GM23338 (cell line): Measurements from ENCODE around the gene PICALM. TPM values are rescaled to one million over a fixed set of nuclear protein-coding genes. Genes with fewer than 3 reads are reported as not detected.
A peak's percentile ranks its signal among the peaks of the same experiment; 100 is the strongest.

Experiments
- ATAC-seq: fragments of 200-7000 bp; cut with Tn5 transposase; 3 replicates; pipeline ENCODE4 v1.9.1; 2020
- DNase-seq: peaks from one replicate; pipeline ENCODE4 v3.0.0-alpha.2; 2015; ENCODE audit warnings: low spot score
- H2AFZ ChIP-seq: fragments of 200-600 bp; sonication (generic); 2 replicates; pipeline ENCODE4 v1.8.0; 2016; ENCODE audit warnings: antibody characterized with exemption, mild to moderate bottlenecking, moderate library complexity
- H3F3A ChIP-seq: fragments of 200-600 bp; sonication (generic); replicated peaks from 2 replicates; pipeline ENCODE4 v1.8.0; 2017; ENCODE audit warnings: antibody characterized with exemption, mixed run types, low read depth
- H3K27ac ChIP-seq: fragments of 200-600 bp; sonication (generic); 2 replicates; pipeline ENCODE4 v1.6.1; 2016; ENCODE audit warnings: low read depth
- H3K27me3 ChIP-seq: fragments of 200-600 bp; sonication (generic); 2 replicates; pipeline ENCODE4 v1.8.0; 2016; ENCODE audit warnings: mild to moderate bottlenecking, mixed run types, moderate library complexity; ENCODE audit not compliant: insufficient read depth
- H3K36me3 ChIP-seq: fragments of 200-600 bp; sonication (generic); 2 replicates; pipeline ENCODE4 v1.8.0; 2016; ENCODE audit warnings: mild to moderate bottlenecking; ENCODE audit not compliant: insufficient read depth
- H3K4me1 ChIP-seq: fragments of 200-600 bp; sonication (generic); 2 replicates; pipeline ENCODE4 v1.8.0; 2016; ENCODE audit warnings: mild to moderate bottlenecking, moderate library complexity; ENCODE audit not compliant: insufficient read depth
- H3K4me2 ChIP-seq: fragments of 200-600 bp; sonication (generic); 2 replicates; pipeline ENCODE4 v1.7.1; 2017; ENCODE audit warnings: mixed run types
- H3K4me3 ChIP-seq: fragments of 200-600 bp; sonication (generic); 2 replicates; pipeline ENCODE4 v1.6.1; 2016; ENCODE audit warnings: mixed run types
- H3K79me2 ChIP-seq: fragments of 200-600 bp; sonication (generic); replicated peaks from 2 replicates; pipeline ENCODE4 v1.8.0; 2017; ENCODE audit warnings: mild to moderate bottlenecking; ENCODE audit not compliant: insufficient read depth
- H3K9me2 ChIP-seq: fragments of 200-600 bp; sonication (generic); 2 replicates; pipeline ENCODE4 v1.8.0; 2017; ENCODE audit not compliant: insufficient read depth
- H4K20me1 ChIP-seq: fragments of 200-600 bp; sonication (generic); replicated peaks from 2 replicates; pipeline ENCODE4 v1.8.0; 2017; ENCODE audit warnings: mild to moderate bottlenecking; ENCODE audit not compliant: insufficient read depth
- H3K27ac Mint-ChIP-seq: 2 replicates; pipeline ENCODE4 v1.8.0; 2020; ENCODE audit warnings: inconsistent platforms, mild to moderate bottlenecking, moderate library complexity, mixed read lengths
- H3K27me3 Mint-ChIP-seq: 3 replicates; pipeline ENCODE4 v1.8.0; 2022; ENCODE audit warnings: low read depth, mild to moderate bottlenecking, moderate library complexity, mixed read lengths, inconsistent platforms; ENCODE audit not compliant: insufficient read depth, poor library complexity
- H3K36me3 Mint-ChIP-seq: 3 replicates; pipeline ENCODE4 v1.8.0; 2021; ENCODE audit warnings: low read depth, mild to moderate bottlenecking, inconsistent platforms, moderate library complexity, mixed read lengths
- H3K4me1 Mint-ChIP-seq: 3 replicates; pipeline ENCODE4 v1.8.0; 2020; ENCODE audit warnings: mild to moderate bottlenecking, inconsistent platforms, mixed read lengths
- H3K4me3 Mint-ChIP-seq: 3 replicates; pipeline ENCODE4 v1.8.0; 2021; ENCODE audit warnings: moderate library complexity, mild to moderate bottlenecking, inconsistent platforms, mixed read lengths
- H3K9me3 Mint-ChIP-seq: 3 replicates; pipeline ENCODE4 v1.8.0; 2020; ENCODE audit warnings: moderate library complexity, mild to moderate bottlenecking, inconsistent platforms, mixed read lengths
- CREB1 ChIP-seq: fragments of 250-450 bp; sonication (Bioruptor Pico); IDR thresholded peaks from 2 replicates; pipeline ENCODE4 v1.5.0; 2020; ENCODE audit warnings: low read depth, mild to moderate bottlenecking, moderate library complexity
- CTCF ChIP-seq, 2 experiments: fragments of 200-600 bp in 1 of 2; sonication (generic) in 1 of 2; conservative IDR thresholded peaks; 2 replicates each; pipeline versions ENCODE4 v1.5.1 to v1.6.1; 2016 to 2017; ENCODE audit warnings: antibody characterized with exemption in 2 of 2, low read depth in 2 of 2, mild to moderate bottlenecking in 2 of 2, moderate library complexity in 1 of 2
- ETS1 ChIP-seq: IDR thresholded peaks from 2 replicates; pipeline ENCODE4 v1.6.1; 2016; ENCODE audit warnings: antibody characterized with exemption
- EZH2 ChIP-seq: fragments of 200-600 bp; sonication (generic); IDR thresholded peaks from one replicate; pipeline ENCODE4 v1.8.0; 2017; ENCODE audit warnings: antibody characterized with exemption, mild to moderate bottlenecking, low read depth; ENCODE audit not compliant: unreplicated experiment
- EZH2phosphoT487 ChIP-seq: fragments of 200-600 bp; sonication (generic); IDR thresholded peaks from one replicate; pipeline ENCODE4 v1.8.1; 2018; ENCODE audit warnings: antibody characterized with exemption; ENCODE audit not compliant: unreplicated experiment
- JUNB ChIP-seq: IDR thresholded peaks from one replicate; pipeline ENCODE4 v1.6.1; 2016; ENCODE audit warnings: antibody characterized with exemption; ENCODE audit not compliant: unreplicated experiment
- NANOG ChIP-seq: IDR thresholded peaks from 2 replicates; pipeline ENCODE4 v1.6.1; 2016; ENCODE audit warnings: antibody characterized with exemption, borderline replicate concordance
- POLR2AphosphoS5 ChIP-seq: IDR thresholded peaks from 2 replicates; pipeline ENCODE4 v1.6.1; 2016; ENCODE audit warnings: antibody characterized with exemption, low read depth
- REST ChIP-seq: IDR thresholded peaks from one replicate; pipeline ENCODE4 v1.6.1; 2018; ENCODE audit warnings: antibody characterized with exemption; ENCODE audit not compliant: unreplicated experiment
- STAT1 ChIP-seq: IDR thresholded peaks from one replicate; pipeline ENCODE4 v1.6.1; 2016; ENCODE audit warnings: antibody characterized with exemption; ENCODE audit not compliant: unreplicated experiment
- ZNF114 ChIP-seq: fragments of 250-450 bp; sonication (Bioruptor Pico); IDR thresholded peaks from 2 replicates; pipeline ENCODE4 v1.5.0; 2020; ENCODE audit warnings: mild to moderate bottlenecking, moderate library complexity
- ZNF331 ChIP-seq: fragments of 250-450 bp; sonication (Bioruptor Pico); IDR thresholded peaks from 2 replicates; pipeline ENCODE4 v1.5.0; 2020; ENCODE audit warnings: low read depth, mild to moderate bottlenecking, moderate library complexity
- ZNF462 ChIP-seq: fragments of 250-450 bp; sonication (Bioruptor Pico); IDR thresholded peaks from 2 replicates; pipeline ENCODE4 v1.5.0; 2020; ENCODE audit warnings: mild to moderate bottlenecking, moderate library complexity
- polyA plus RNA-seq: library from polyadenylated mRNA; unstranded; fragments of >200 nt; fragmentation: Nextera tagmentation; extraction: Ambion mirVana; gene quantifications from 2 replicates; pipeline ENCODE4 v1.2.1, GENCODE V29; 2016
- total RNA-seq: library from RNA; depleted of rRNA; stranded (reverse); fragments of >200 nt; shearing (Covaris generic); gene quantifications from 2 replicates; pipeline ENCODE4 v1.2.3, GENCODE V29; 2014

PICALM gene
- total and polyA plus RNA-seq, 2 experiments from 2014 or later = 27.9 to 134 TPM

- H3K27ac Mint-ChIP-seq = peak overlapping the region; percentile 98
- no peak for ATAC-seq
- Histone ChIP-seq H2AFZ (no peak overlapping the region), H3K27me3 (no peaks in the 10 kb centered on the region), H3K36me3 (no peaks in the 10 kb centered on the region), H4K20me1 (peaks cover 18% of the 10 kb centered on the region), H3K4me1 (peaks cover 26% of the 10 kb centered on the region), H3K27ac (peak overlapping the region; percentile 99), H3K4me2 (peak overlapping the region; percentile 66), H3K79me2 (peaks cover 32% of the 10 kb centered on the region), H3K4me3 (peak overlapping the region; percentile 87; the same call in 1 of the 2 replicates), H3K9me2 (no peaks in the 10 kb centered on the region), H3F3A (no peaks in the 10 kb centered on the region)
- DNase-seq = no peak
- peaks cover 6% of the 10 kb centered on the region for H3K27me3 Mint-ChIP-seq
- peak overlapping the region; percentile 74 for H3K4me3 Mint-ChIP-seq
- peaks cover 28% of the 10 kb centered on the region for H3K4me1 Mint-ChIP-seq
- H3K9me3 Mint-ChIP-seq = no peaks in the 10 kb centered on the region
- no peak for TF ChIP-seq EZH2phosphoT487
- TF ChIP-seq ZNF331 (CRISPR knock-in tag) = no peak
- TF ChIP-seq ZNF114 (CRISPR knock-in tag) = no peak
- no peak for TF ChIP-seq POLR2AphosphoS5
- no peak for TF ChIP-seq CTCF (conservative IDR thresholded peaks at IDR 0.05; ENCODE audit: low read depth in 2 of 2)
- TF ChIP-seq CREB1 (CRISPR knock-in tag) = no peak
- no peak for TF ChIP-seq REST
- TF ChIP-seq ZNF462 (CRISPR knock-in tag) = no peak
- no peak for TF ChIP-seq JUNB
- no peak for TF ChIP-seq STAT1
- no peak for TF ChIP-seq EZH2
- no peak for TF ChIP-seq ETS1
- no peak for TF ChIP-seq NANOG
- H3K36me3 Mint-ChIP-seq = peaks cover 4% of the 10 kb centered on the region
Measured at GRCh38 chr11:86070142-86071056, 1.5 kb upstream of the PICALM start.
